Cardiac muscle cell (in vitro differentiated cells and primary cell): ENCODE results near the gene CTSW. TPM values are rescaled to one million over a fixed set of nuclear protein-coding genes. Genes with fewer than 3 reads are reported as not detected.

Experiments
- DNase-seq, 2 donors: peaks; one replicate each; pipeline versions ENCODE4 v3.0.0 to v3.0.0-alpha.2; 2010 to 2017; ENCODE audit warnings: low read depth in 1 of 2, low spot score in 1 of 2
- H3K27ac ChIP-seq: fragments of 200-600 bp; sonication (generic); 2 replicates; pipeline ENCODE4 v1.5.1; 2016
- H3K27me3 ChIP-seq: fragments of 200-600 bp; sonication (generic); 2 replicates; pipeline ENCODE4 v1.6.0; 2016; ENCODE audit warnings: control low read depth
- H3K36me3 ChIP-seq: fragments of 200-600 bp; sonication (generic); 2 replicates; pipeline ENCODE4 v1.5.1; 2016; ENCODE audit warnings: control low read depth
- H3K4me1 ChIP-seq: fragments of 200-600 bp; sonication (generic); 2 replicates; pipeline ENCODE4 v1.8.1; 2017; ENCODE audit warnings: low read depth, mild to moderate bottlenecking, mixed run types
- H3K4me3 ChIP-seq: fragments of 200-600 bp; sonication (generic); 2 replicates; pipeline ENCODE4 v1.5.1; 2016; ENCODE audit warnings: mild to moderate bottlenecking
- H3K9me3 ChIP-seq: fragments of 200-600 bp; sonication (generic); 2 replicates; pipeline ENCODE4 v1.5.1; 2017; ENCODE audit warnings: low read depth, mild to moderate bottlenecking, control low read depth
- polyA plus RNA-seq: library from polyadenylated mRNA; unstranded; fragments of >200 nt; fragmentation: Nextera tagmentation; extraction: Ambion mirVana; gene quantifications from 2 replicates; pipeline ENCODE4 v1.2.1, GENCODE V29; 2016
- total RNA-seq: library from RNA; depleted of rRNA; stranded (reverse); fragments of >200 nt; gene quantifications from 2 replicates; pipeline ENCODE4 v1.2.3, GENCODE V29; 2016
- TF ChIP-seq, protein P1 (sequence below): IDR thresholded peaks from 2 replicates; pipeline ENCODE4 v1.5.1; 2012; ENCODE audit warnings: low read depth, mild to moderate bottlenecking, low read length

The CTSW gene
- total and polyA plus RNA-seq, 2 experiments from 2014 or later, result 0.60 TPM; not detected in 1

GRCh38 chr11:65851083-65851579 is 28.5 kb upstream of the CTSW start:
- DNase-seq, result peak in 1 of 2 donors; percentile 37
- Histone ChIP-seq H3K36me3 (peaks cover 33% of the 10 kb centered on the region), H3K4me3 (no peak overlapping the region), H3K27me3 (no peaks in the 10 kb centered on the region), H3K27ac (no peak overlapping the region), H3K4me1 (no peaks in the 10 kb centered on the region), H3K9me3 (no peaks in the 10 kb centered on the region)
- TF ChIP-seq, protein P1, sequence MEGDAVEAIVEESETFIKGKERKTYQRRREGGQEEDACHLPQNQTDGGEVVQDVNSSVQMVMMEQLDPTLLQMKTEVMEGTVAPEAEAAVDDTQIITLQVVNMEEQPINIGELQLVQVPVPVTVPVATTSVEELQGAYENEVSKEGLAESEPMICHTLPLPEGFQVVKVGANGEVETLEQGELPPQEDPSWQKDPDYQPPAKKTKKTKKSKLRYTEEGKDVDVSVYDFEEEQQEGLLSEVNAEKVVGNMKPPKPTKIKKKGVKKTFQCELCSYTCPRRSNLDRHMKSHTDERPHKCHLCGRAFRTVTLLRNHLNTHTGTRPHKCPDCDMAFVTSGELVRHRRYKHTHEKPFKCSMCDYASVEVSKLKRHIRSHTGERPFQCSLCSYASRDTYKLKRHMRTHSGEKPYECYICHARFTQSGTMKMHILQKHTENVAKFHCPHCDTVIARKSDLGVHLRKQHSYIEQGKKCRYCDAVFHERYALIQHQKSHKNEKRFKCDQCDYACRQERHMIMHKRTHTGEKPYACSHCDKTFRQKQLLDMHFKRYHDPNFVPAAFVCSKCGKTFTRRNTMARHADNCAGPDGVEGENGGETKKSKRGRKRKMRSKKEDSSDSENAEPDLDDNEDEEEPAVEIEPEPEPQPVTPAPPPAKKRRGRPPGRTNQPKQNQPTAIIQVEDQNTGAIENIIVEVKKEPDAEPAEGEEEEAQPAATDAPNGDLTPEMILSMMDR, result peak; percentile 65

DNA sequence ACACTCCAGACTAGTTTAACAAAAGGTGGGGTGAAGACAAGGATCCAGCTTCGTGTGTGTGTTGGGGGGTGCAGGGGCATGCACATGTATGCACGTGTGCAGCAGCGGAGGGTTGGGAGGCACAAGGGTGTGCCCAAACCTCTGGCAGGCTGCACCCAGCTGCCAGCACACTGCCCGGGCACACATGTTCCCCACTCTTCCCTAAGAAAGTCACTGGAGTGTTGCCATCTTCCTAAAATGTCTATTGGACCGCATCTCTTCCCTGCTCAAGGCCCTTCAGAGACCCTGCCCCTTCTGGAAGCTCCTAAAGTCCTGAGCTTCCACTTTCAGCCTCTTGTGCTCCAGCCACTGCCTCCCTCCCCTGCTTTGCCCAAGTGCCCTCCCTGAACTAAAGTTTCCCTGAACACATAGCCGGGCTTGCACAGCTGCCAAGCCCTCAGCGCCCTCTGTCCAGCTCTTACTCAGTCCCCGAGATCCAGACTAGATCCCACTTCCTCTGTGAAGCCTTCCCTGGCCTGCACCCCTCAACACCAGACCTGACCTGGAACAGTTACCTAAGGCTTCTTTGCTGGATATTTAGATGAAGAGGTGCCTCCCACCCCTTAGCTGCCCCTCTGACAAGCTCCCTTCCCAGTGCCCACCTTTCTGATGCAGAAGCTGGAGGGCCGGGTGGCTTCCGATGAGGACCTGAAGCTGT is 27.7 kb upstream of the CTSW start:
- H3K36me3 ChIP-seq, result peaks cover 33% of the 10 kb centered on the region
- no peak for DNase-seq

GRCh38 chr11:65852508-65853245 is 27.0 kb upstream of the CTSW start:
- H3K36me3 ChIP-seq, result peaks cover 33% of the 10 kb centered on the region
- H3K4me3 ChIP-seq, result no peak overlapping the region
- DNase-seq, result no peak
- H3K27ac ChIP-seq, result peak overlapping the region; percentile 14
- H3K9me3 ChIP-seq, result no peaks in the 10 kb centered on the region
- H3K27me3 ChIP-seq, result no peaks in the 10 kb centered on the region
- TF ChIP-seq, protein P1, result no peak
- H3K4me1 ChIP-seq, result peaks cover 5% of the 10 kb centered on the region

More for the DNA sequence above, 27.7 kb upstream of the CTSW start:
- Histone ChIP-seq H3K9me3 (no peaks in the 10 kb centered on the region), H3K4me1 (peaks cover 5% of the 10 kb centered on the region), H3K27me3 (no peaks in the 10 kb centered on the region), H3K4me3 (no peak overlapping the region), H3K27ac (peak overlapping the region; percentile 14)
- TF ChIP-seq, protein P1, result no peak

DNA sequence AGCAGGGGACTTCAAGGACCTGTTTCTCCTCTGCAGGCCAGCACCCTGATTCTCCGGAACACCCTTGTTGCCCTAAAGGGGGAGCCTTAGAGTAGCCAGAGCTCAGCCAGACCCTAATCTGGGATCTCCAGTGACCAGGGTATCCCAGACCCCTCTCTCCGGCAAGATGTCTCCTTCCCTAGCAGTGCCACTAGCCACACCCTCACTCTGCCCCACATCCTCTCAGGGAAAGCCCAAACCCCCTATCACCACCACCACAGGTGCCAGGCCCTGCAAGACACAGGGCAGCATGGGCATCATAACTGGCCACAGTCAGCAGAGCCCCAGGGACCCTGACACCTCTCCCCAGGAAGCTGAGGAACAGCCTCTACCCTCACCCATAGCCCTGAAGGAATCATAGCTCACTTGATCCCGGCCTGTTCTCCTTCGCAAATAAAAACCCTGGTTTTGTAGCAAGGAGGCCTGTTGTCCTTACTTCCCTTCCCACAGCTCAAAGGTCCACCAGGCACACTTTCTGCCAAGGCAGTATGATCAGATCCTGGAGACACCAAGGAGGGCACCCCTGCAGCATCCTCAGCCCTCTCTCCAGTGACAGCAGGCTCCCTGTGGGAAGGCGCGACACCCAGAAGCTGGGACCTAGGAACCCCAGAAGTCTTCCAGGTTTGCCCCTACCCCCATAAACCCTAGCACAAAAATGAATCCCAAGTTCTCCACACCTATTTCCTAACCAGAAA is 26.2 kb upstream of the CTSW start:
- TF ChIP-seq, protein P1, result peak; percentile 10
- Histone ChIP-seq H3K27me3 (no peaks in the 10 kb centered on the region), H3K27ac (no peak overlapping the region), H3K4me1 (peaks cover 5% of the 10 kb centered on the region), H3K9me3 (no peaks in the 10 kb centered on the region), H3K36me3 (peaks cover 33% of the 10 kb centered on the region), H3K4me3 (no peak overlapping the region)
- no peak for DNase-seq

- Histone ChIP-seq H3K27ac (no peak overlapping the region), H3K4me3 (no peak overlapping the region), H3K36me3 (peaks cover 33% of the 10 kb centered on the region), H3K9me3 (no peaks in the 10 kb centered on the region), H3K27me3 (no peaks in the 10 kb centered on the region), H3K4me1 (peaks cover 5% of the 10 kb centered on the region)
- TF ChIP-seq, protein P1, result no peak
- DNase-seq, result no peak
These were observed 25.5 kb upstream of the CTSW start for GRCh38 chr11:65854161-65854592.
